Measurements from ENCODE around the gene SLC27A5.

GRCh38 chr19:58460039-58460438 lies 51.8 kb downstream of the SLC27A5 start:
- TF ChIP-seq CTCF (tag by site-specific recombination; IDR thresholded peaks at IDR 0.05) (no peak), ZNF701 (tag by site-specific recombination; IDR thresholded peaks at IDR 0.05) (no peak), YY1 (tag by site-specific recombination; IDR thresholded peaks at IDR 0.05) (no peak), ZNF426 (tag by site-specific recombination; IDR thresholded peaks at IDR 0.05) (no peak), ZNF555 (tag by site-specific recombination; conservative IDR thresholded peaks at IDR 0.05) (no peak), ZNF580 (tag by site-specific recombination; IDR thresholded peaks at IDR 0.05) (no peak), ZNF148 (tag by site-specific recombination; IDR thresholded peaks at IDR 0.05; ENCODE audit: borderline replicate concordance) (no peak)
